Measurements from ENCODE around the gene NCKAP1. TPM values are rescaled to one million over a fixed set of nuclear protein-coding genes. Genes with fewer than 3 reads are reported as not detected.

NCKAP1 gene
- total RNA-seq, 2 donors from 2014 or later, result 128 to 136 TPM

DNA sequence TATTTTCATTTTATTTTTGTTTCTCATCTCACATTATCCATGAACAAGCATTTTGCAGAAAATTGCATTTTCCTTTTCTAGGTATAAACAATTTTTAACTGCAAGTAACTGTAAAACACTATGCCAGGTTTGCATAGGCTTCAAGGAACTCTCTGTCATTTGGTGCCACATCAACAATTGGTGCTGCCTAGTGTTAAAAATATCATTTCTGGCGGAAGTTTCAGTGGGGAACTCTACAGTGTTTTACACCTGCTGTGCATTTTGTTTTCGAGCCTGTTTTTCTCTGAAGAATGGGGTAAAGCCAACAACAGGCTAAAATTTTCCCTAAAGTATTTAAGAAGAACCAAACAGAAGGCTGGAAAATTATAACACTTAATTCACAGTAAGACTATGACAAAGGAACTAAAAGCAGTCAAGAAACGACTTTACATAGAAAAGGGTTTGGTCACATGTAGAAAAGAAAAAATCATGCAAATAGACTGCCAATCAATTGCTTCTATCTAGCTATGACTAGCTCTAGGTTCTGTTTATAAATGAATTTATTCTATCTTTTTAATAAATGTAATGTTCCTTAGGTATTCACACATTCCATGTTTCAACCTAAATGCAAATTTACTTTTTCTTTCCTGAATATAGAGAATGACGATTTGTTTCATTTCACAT, 150.4 kb downstream of the NCKAP1 start:
- no peak overlapping the region for H3K27ac ChIP-seq (ENCODE audit: low read depth, low read length)
- 90 to 100% methylated on average over 1 to 3 of the region's 4 CpGs for WGBS, 2 experiments (ENCODE audit: insufficient coverage in 1 of 2, insufficient read length in 1 of 2)
- H3K36me3 ChIP-seq (ENCODE audit: control insufficient read depth, insufficient read depth, low read length), result no peaks in the 10 kb centered on the region
- no peak for DNase-seq
- H3K27me3 Mint-ChIP-seq (ENCODE audit: insufficient read depth), result no peaks in the 10 kb centered on the region
- H3K27ac Mint-ChIP-seq, result no peak overlapping the region
- no peak overlapping the region for H3K4me3 Mint-ChIP-seq
- H3K27me3 ChIP-seq (ENCODE audit: control insufficient read depth, insufficient read depth, low read length, poor library complexity, severe bottlenecking), result no peaks in the 10 kb centered on the region
- no peaks in the 10 kb centered on the region for H3K4me1 ChIP-seq (ENCODE audit: control insufficient read depth, insufficient read depth, low read length)
- H3K9me3 Mint-ChIP-seq, result no peaks in the 10 kb centered on the region
- H3K9me3 ChIP-seq (ENCODE audit: control insufficient read depth, low read length), result no peaks in the 10 kb centered on the region
- TF ChIP-seq, protein P1, sequence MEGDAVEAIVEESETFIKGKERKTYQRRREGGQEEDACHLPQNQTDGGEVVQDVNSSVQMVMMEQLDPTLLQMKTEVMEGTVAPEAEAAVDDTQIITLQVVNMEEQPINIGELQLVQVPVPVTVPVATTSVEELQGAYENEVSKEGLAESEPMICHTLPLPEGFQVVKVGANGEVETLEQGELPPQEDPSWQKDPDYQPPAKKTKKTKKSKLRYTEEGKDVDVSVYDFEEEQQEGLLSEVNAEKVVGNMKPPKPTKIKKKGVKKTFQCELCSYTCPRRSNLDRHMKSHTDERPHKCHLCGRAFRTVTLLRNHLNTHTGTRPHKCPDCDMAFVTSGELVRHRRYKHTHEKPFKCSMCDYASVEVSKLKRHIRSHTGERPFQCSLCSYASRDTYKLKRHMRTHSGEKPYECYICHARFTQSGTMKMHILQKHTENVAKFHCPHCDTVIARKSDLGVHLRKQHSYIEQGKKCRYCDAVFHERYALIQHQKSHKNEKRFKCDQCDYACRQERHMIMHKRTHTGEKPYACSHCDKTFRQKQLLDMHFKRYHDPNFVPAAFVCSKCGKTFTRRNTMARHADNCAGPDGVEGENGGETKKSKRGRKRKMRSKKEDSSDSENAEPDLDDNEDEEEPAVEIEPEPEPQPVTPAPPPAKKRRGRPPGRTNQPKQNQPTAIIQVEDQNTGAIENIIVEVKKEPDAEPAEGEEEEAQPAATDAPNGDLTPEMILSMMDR (conservative IDR thresholded peaks at IDR 0.05), result no peak
- H3K36me3 Mint-ChIP-seq (ENCODE audit: low read depth), result no peaks in the 10 kb centered on the region
- no peak overlapping the region for H3K9ac ChIP-seq (ENCODE audit: extremely low read depth, low read length, poor library complexity, severe bottlenecking)
- no peak overlapping the region for H3K4me3 ChIP-seq (ENCODE audit: low read length)
- H3K4me1 Mint-ChIP-seq, result no peaks in the 10 kb centered on the region

DNA sequence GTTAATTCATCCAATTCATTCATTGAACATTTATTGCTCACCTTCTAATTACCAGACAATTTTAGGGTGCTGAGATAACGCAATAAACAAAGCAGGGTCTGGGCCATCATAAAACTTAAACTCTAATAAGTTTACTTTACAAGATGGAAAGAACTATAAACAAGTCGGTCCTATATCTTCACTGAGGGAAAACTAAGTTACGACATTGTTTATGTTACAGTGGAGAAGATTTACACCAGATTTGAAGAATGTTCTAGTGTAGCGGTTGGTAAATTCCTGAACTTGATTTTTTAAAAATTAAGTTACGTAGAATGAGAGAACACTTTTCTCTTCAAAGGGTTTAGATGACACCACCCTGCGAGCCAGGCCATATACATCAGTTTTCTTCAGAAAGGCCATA, 151.2 kb downstream of the NCKAP1 start:
- Mint-ChIP-seq H3K4me3 (no peak overlapping the region), H3K9me3 (no peaks in the 10 kb centered on the region), H3K4me1 (no peaks in the 10 kb centered on the region), H3K27me3 (ENCODE audit: insufficient read depth) (no peaks in the 10 kb centered on the region), H3K27ac (no peak overlapping the region), H3K36me3 (ENCODE audit: low read depth) (no peaks in the 10 kb centered on the region)
- 95 to 97% methylated on average over 4 to 5 of the region's 6 CpGs for WGBS, 2 experiments (ENCODE audit: insufficient coverage in 1 of 2, insufficient read length in 1 of 2)
- Histone ChIP-seq H3K9ac (ENCODE audit: extremely low read depth, low read length, poor library complexity, severe bottlenecking) (no peak overlapping the region), H3K36me3 (ENCODE audit: control insufficient read depth, insufficient read depth, low read length) (no peaks in the 10 kb centered on the region), H3K27ac (ENCODE audit: low read depth, low read length) (no peak overlapping the region), H3K27me3 (ENCODE audit: control insufficient read depth, insufficient read depth, low read length, poor library complexity, severe bottlenecking) (no peaks in the 10 kb centered on the region), H3K4me3 (ENCODE audit: low read length) (no peak overlapping the region), H3K9me3 (ENCODE audit: control insufficient read depth, low read length) (no peaks in the 10 kb centered on the region), H3K4me1 (ENCODE audit: control insufficient read depth, insufficient read depth, low read length) (no peaks in the 10 kb centered on the region)
- TF ChIP-seq, protein P1 (conservative IDR thresholded peaks at IDR 0.05), result no peak
- DNase-seq, result no peak

DNA sequence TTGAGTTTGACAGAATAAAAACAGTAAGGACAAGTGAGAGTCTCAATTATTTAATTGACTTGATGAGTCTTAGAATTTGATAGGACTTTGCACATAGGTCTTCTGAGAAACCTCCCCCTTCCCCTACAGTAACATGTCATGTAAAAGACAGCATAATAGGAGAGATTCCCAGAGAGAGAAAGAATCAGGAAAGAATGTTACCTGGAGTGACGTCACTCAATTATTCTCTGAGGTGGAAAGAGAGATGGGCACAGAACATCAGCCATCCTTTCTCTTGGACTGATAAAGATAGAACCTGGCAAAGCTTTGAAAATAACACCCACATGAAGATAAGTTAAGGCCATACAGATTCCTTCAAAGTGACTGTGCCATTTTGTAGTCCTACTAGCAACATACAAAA, 152.5 kb downstream of the NCKAP1 start:
- H3K4me1 ChIP-seq (ENCODE audit: control insufficient read depth, insufficient read depth, low read length), result no peaks in the 10 kb centered on the region
- H3K27ac ChIP-seq (ENCODE audit: low read depth, low read length), result no peak overlapping the region
- Mint-ChIP-seq H3K9me3 (no peaks in the 10 kb centered on the region), H3K36me3 (ENCODE audit: low read depth) (no peaks in the 10 kb centered on the region), H3K4me1 (no peaks in the 10 kb centered on the region), H3K4me3 (no peak overlapping the region), H3K27ac (no peak overlapping the region), H3K27me3 (ENCODE audit: insufficient read depth) (no peaks in the 10 kb centered on the region)
- H3K27me3 ChIP-seq (ENCODE audit: control insufficient read depth, insufficient read depth, low read length, poor library complexity, severe bottlenecking), result no peaks in the 10 kb centered on the region
- DNase-seq, result no peak
- no peak overlapping the region for H3K4me3 ChIP-seq (ENCODE audit: low read length)
- TF ChIP-seq, protein P1 (conservative IDR thresholded peaks at IDR 0.05), result no peak
- H3K9ac ChIP-seq (ENCODE audit: extremely low read depth, low read length, poor library complexity, severe bottlenecking), result no peak overlapping the region
- H3K36me3 ChIP-seq (ENCODE audit: control insufficient read depth, insufficient read depth, low read length), result no peaks in the 10 kb centered on the region
- WGBS, 2 experiments (ENCODE audit: insufficient coverage in 1 of 2, insufficient read length in 1 of 2), result 90 to 100% methylated on average over 1 of the region's 1 CpG
- H3K9me3 ChIP-seq (ENCODE audit: control insufficient read depth, low read length), result no peaks in the 10 kb centered on the region
